Spleen (tissue), 7 donors: ENCODE results near the gene IMMP2L.

Experiments
- CTCF ChIP-seq, 11 experiments: fragments of 200-600 bp in 7 of 11; fragments of 450-650 bp in 4 of 11; sonication (generic) in 4 of 11; IDR thresholded peaks in 8 of 11; conservative IDR thresholded peaks in 3 of 11; 1 replicate in 7 of 11; 2 replicates in 4 of 11; pipeline versions ENCODE4 v1.4.0 to v1.8.0; 2016 to 2021; ENCODE audit warnings: antibody characterized with exemption in 11 of 11, inconsistent platforms in 4 of 11, mild to moderate bottlenecking in 1 of 11
- POLR2A ChIP-seq, 3 donors: fragments of 450-650 bp; IDR thresholded peaks; one replicate each; pipeline ENCODE4 v1.5.1; 2017; ENCODE audit warnings: antibody characterized with exemption in 3 of 3, mild to moderate bottlenecking in 1 of 3
- donor health status: DM: no; HTN: no; CAD: no; lungs with moderate emphysema.
- donor health status: DM: no; HTN: no; CAD: no.
- donor health status: DM: no; HTN: no; CAD: no.

- TF ChIP-seq CTCF (IDR thresholded peaks at IDR 0.05 in 8 of 11, conservative IDR thresholded peaks at IDR 0.05 in 3 of 11) (no peak), POLR2A (IDR thresholded peaks at IDR 0.05) (no peak)
Observed at GRCh38 chr7:111145472-111145871, 416.8 kb downstream of the IMMP2L start.
